AG04450 (cell line): ENCODE results near the gene NUDT3. TPM values are rescaled to one million over a fixed set of nuclear protein-coding genes. Genes with fewer than 3 reads are reported as not detected.
"Not testable (repeated sequence)": the region's sequence is repeated elsewhere in the genome, so short reads cannot be mapped to it uniquely, and the experiment has no call there.

Source experiments
- CTCF ChIA-PET: fragments of 300-600, 350-600 bp; formaldehyde crosslinking; extraction: SDS; loops from one replicate; lab custom pipeline; 2022; ENCODE audit warnings: antibody characterized with exemption, inconsistent platforms; lab: Charles Lee
- POLR2A ChIA-PET: fragments of 350-600 bp; formaldehyde crosslinking; extraction: SDS; loops from one replicate; lab custom pipeline; 2021; ENCODE audit warnings: antibody characterized with exemption, inconsistent platforms; lab: Yijun Ruan, JAX
- DNase-seq: peaks from one replicate; pipeline ENCODE4 v3.0.0-alpha.2; 2011; ENCODE audit warnings: low read depth, low spot score
- H3K27ac ChIP-seq: one replicate; pipeline ENCODE4 v1.5.1; 2012; ENCODE audit warnings: low read depth, low read length, control low read depth
- H3K27me3 ChIP-seq: one replicate; pipeline ENCODE4 v1.6.0; 2012; ENCODE audit warnings: low read length; ENCODE audit not compliant: control insufficient read depth, insufficient read depth
- H3K4me3 ChIP-seq: 2 replicates; pipeline ENCODE4 v1.5.1; 2011; ENCODE audit warnings: mild to moderate bottlenecking, low read depth, low read length, control low read depth
- H3K9me3 ChIP-seq: 2 replicates; pipeline ENCODE4 v1.5.1; 2012; ENCODE audit warnings: low read length; ENCODE audit not compliant: control insufficient read depth, insufficient read depth
- polyA plus RNA-seq: library from polyadenylated mRNA; depleted of rRNA; stranded (reverse); fragments of >200 nt; gene quantifications from 2 replicates; pipeline ENCODE4 v1.2.3, GENCODE V29; 2011
- TF ChIP-seq, protein P1 (sequence below): IDR thresholded peaks from 2 replicates; pipeline ENCODE4 v1.5.1; 2011; ENCODE audit warnings: low read depth, low read length, control low read depth, inconsistent platforms

The NUDT3 gene
- polyA plus RNA-seq, 1 experiment = 26.7 TPM

- Histone ChIP-seq H3K27me3 (no peaks in the 10 kb centered on the region), H3K4me3 (no peak overlapping the region), H3K9me3 (peaks cover 10% of the 10 kb centered on the region), H3K27ac (no peak overlapping the region)
- ChIA-PET CTCF (no interaction called here), POLR2A (no interaction called here)
- DNase-seq = no peak
- TF ChIP-seq, protein P1, sequence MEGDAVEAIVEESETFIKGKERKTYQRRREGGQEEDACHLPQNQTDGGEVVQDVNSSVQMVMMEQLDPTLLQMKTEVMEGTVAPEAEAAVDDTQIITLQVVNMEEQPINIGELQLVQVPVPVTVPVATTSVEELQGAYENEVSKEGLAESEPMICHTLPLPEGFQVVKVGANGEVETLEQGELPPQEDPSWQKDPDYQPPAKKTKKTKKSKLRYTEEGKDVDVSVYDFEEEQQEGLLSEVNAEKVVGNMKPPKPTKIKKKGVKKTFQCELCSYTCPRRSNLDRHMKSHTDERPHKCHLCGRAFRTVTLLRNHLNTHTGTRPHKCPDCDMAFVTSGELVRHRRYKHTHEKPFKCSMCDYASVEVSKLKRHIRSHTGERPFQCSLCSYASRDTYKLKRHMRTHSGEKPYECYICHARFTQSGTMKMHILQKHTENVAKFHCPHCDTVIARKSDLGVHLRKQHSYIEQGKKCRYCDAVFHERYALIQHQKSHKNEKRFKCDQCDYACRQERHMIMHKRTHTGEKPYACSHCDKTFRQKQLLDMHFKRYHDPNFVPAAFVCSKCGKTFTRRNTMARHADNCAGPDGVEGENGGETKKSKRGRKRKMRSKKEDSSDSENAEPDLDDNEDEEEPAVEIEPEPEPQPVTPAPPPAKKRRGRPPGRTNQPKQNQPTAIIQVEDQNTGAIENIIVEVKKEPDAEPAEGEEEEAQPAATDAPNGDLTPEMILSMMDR = no peak; the same call in 1 of the 2 replicates
Measured at GRCh38 chr6:34259529-34260069, 132.9 kb downstream of the NUDT3 start.

- H3K27me3 ChIP-seq, H3K27ac ChIP-seq, DNase-seq, H3K4me3 ChIP-seq, POLR2A ChIA-PET, H3K9me3 ChIP-seq, CTCF ChIA-PET: not testable (repeated sequence)
Measured at GRCh38 chr6:34252395-34252794, 140.1 kb downstream of the NUDT3 start.

GRCh38 chr6:34249469-34250261 is 142.8 kb downstream of the NUDT3 start:
- no peak overlapping the region for H3K27ac ChIP-seq
- no peaks in the 10 kb centered on the region for H3K27me3 ChIP-seq
- no peaks in the 10 kb centered on the region; the same call in 1 of the 2 replicates for H3K9me3 ChIP-seq
- ChIA-PET CTCF (interaction anchor here (0.6 to 3.6 kb wide), 48 partner anchors 9 to 400 kb away, joined by 3 to 39 read pairs (median 4); partner anchors contain the start of gene RPS10), POLR2A (interaction anchor here (0.7 to 1.8 kb wide), 11 partner anchors 13 to 360 kb away, joined by 3 to 12 read pairs (median 3); partner anchors contain the start of genes HMGA1 and RPS10)
- peak overlapping the region; percentile 78 for H3K4me3 ChIP-seq
- DNase-seq = no peak
- TF ChIP-seq, protein P1 = no peak

DNA sequence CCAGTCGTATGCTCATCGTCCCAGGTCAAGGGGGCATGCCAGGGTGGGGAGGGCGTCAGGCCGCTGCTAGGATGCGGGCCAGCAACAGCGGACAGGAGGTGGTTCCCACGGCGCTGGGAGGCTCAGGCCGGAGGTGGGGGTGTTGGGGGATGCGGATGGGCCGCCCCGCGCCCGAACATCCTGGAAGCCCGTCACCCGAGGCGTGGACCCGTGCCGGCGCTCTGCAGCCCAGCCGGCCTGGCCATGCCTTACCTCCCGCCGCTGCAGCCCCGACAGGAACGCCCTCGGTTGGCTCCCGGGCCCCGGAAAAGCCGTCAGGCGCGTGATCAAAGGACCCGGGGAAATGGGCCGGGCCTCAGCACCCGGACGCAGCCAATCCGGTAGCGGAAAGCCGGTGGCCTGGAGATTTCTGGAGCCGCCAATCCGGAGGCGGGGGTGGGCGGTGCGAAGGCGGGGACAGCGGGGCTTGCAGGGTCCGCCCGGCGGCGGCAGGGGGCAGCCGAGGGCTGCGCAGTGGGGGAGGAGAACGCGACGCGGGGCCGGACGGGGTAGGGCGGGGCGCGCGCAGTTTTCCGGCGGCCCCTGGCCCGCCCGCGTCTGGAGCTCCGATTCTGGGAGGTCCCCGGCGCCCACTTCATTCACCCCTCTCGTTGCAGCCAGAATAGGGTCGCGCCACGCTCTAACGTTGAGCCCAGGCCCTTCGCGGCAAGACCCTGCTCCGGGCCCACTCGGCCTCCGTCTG is 143.6 kb downstream of the NUDT3 start, which contains the start of gene SMIM29:
SMIM29 (minus strand) TSS at position 280 of the 742 bp plus-strand sequence. CDS start 1,215 bp downstream, outside the sequence.
- Histone ChIP-seq H3K27ac (peak within 1 kb of the TSS; percentile 47), H3K27me3 (no peaks in the 10 kb centered on the region), H3K9me3 (no peaks in the 10 kb centered on the region; the same call in 1 of the 2 replicates), H3K4me3 (peak within 1 kb of the TSS; percentile 91)
- CTCF ChIA-PET = interaction anchor here (0.5 to 3.6 kb wide), 48 partner anchors 9 to 401 kb away, joined by 3 to 39 read pairs (median 4); partner anchors contain the start of gene RPS10
- DNase-seq = peak; percentile 87
- TF ChIP-seq, protein P1 = peak; percentile 80
- POLR2A ChIA-PET = interaction anchor here (0.7 to 1.8 kb wide), 11 partner anchors 12 to 206 kb away, joined by 3 to 12 read pairs (median 3); partner anchors contain the start of genes HMGA1 and RPS10

GRCh38 chr6:34248198-34248726 is 144.2 kb downstream of the NUDT3 start:
- CTCF ChIA-PET = interaction anchor here (1.2 to 3.6 kb wide), 4 partner anchors 25 to 361 kb away, joined by 8 to 39 read pairs (median 10); no protein-coding TSS in a partner anchor
- Histone ChIP-seq H3K27ac (peak overlapping the region; percentile 47), H3K27me3 (no peaks in the 10 kb centered on the region), H3K9me3 (no peaks in the 10 kb centered on the region; the same call in 1 of the 2 replicates), H3K4me3 (peak overlapping the region; percentile 91)
- POLR2A ChIA-PET = interaction anchor here (1.1 to 1.8 kb wide), 3 partner anchors 12 to 58 kb away, joined by 3 to 7 read pairs (median 3); partner anchors contain the start of gene HMGA1
- TF ChIP-seq, protein P1 = no peak
- DNase-seq = no peak
